Upper lobe of right lung (tissue), 1 donor: Measurements from ENCODE around the gene HES3. TPM values are rescaled to one million over a fixed set of nuclear protein-coding genes. Genes with fewer than 3 reads are reported as not detected.

Experiments
- ATAC-seq: fragments of 200-7000 bp; cut with Tn5 transposase; one replicate; pipeline ENCODE4 v1.9.1; 2020; ENCODE audit warnings: mild to moderate bottlenecking, moderate library complexity
- DNase-seq: peaks from one replicate; pipeline ENCODE4 v3.0.0-alpha.2; 2020
- H3K27ac ChIP-seq: fragments of 200-600 bp; one replicate; pipeline ENCODE4 v1.8.0; 2022
- H3K27me3 ChIP-seq: fragments of 200-600 bp; one replicate; pipeline ENCODE4 v1.8.0; 2022; ENCODE audit warnings: mild to moderate bottlenecking
- H3K36me3 ChIP-seq: fragments of 200-600 bp; one replicate; pipeline ENCODE4 v1.8.0; 2022
- H3K4me1 ChIP-seq: fragments of 200-600 bp; one replicate; pipeline ENCODE4 v1.8.0; 2022
- H3K4me3 ChIP-seq: fragments of 200-600 bp; one replicate; pipeline ENCODE4 v1.8.0; 2022; ENCODE audit warnings: mild to moderate bottlenecking
- H3K9me3 ChIP-seq: fragments of 200-600 bp; one replicate; pipeline ENCODE4 v1.8.0; 2022
- intact Hi-C: fragments of 100-400 bp; cut with DNase I; formaldehyde crosslinking; loops from one replicate; pipeline ENCODE4 v1.11.0; 2022
- total RNA-seq: library from RNA; stranded (reverse); fragmentation: NEBNext Ultra II Directional; extraction: Animal tissue kit (Norgen Biotek cat#: 25700); gene quantifications from one replicate; pipeline ENCODE4 v1.2.1, GENCODE V29; 2021
- TF ChIP-seq, protein P1 (sequence below): fragments of 200-600 bp; IDR thresholded peaks from one replicate; pipeline ENCODE4 v1.8.0; 2022; ENCODE audit warnings: antibody characterized with exemption
- donor health status: DM: no; HTN: yes; CAD: no; lungs with severe emphysema.

HES3 gene
- total RNA-seq, 1 donor from 2014 or later: not detected

GRCh38 chr1:6273380-6273891, 29.5 kb downstream of the HES3 start:
- DNase-seq: no peak
- no peak overlapping the region for H3K27ac ChIP-seq

DNA sequence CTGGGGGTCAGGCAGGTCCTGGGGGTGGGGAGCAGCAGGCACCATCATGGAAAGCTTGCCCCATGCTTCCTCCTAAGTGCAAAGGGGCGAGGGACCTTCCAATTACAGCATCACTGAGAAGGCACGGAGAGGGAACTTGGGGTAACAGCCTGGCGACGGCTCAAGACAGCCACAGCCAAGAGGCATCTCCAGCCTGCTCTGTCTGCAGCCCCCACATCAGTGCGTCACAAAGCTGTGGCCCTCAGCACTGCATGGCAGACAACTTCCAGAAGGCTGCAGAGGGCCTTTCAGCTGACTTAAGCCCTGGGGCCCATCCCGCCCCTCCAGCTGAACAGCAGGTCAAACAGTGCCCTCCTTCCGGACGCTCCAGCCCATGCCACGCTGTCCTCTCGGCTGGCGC, 30.1 kb downstream of the HES3 start:
- intact Hi-C loops: no loop called here
- ATAC-seq: no peak
- Histone ChIP-seq H3K27me3 (no peaks in the 10 kb centered on the region), H3K4me3 (no peak overlapping the region), H3K27ac (no peak overlapping the region), H3K4me1 (no peaks in the 10 kb centered on the region), H3K9me3 (no peaks in the 10 kb centered on the region), H3K36me3 (no peaks in the 10 kb centered on the region)
- TF ChIP-seq, protein P1, sequence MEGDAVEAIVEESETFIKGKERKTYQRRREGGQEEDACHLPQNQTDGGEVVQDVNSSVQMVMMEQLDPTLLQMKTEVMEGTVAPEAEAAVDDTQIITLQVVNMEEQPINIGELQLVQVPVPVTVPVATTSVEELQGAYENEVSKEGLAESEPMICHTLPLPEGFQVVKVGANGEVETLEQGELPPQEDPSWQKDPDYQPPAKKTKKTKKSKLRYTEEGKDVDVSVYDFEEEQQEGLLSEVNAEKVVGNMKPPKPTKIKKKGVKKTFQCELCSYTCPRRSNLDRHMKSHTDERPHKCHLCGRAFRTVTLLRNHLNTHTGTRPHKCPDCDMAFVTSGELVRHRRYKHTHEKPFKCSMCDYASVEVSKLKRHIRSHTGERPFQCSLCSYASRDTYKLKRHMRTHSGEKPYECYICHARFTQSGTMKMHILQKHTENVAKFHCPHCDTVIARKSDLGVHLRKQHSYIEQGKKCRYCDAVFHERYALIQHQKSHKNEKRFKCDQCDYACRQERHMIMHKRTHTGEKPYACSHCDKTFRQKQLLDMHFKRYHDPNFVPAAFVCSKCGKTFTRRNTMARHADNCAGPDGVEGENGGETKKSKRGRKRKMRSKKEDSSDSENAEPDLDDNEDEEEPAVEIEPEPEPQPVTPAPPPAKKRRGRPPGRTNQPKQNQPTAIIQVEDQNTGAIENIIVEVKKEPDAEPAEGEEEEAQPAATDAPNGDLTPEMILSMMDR: no peak
- DNase-seq: no peak

More at GRCh38 chr1:6273380-6273891, 29.5 kb downstream of the HES3 start:
- intact Hi-C loops: no loop called here
- H3K9me3 ChIP-seq: no peaks in the 10 kb centered on the region
- no peak for ATAC-seq
- no peaks in the 10 kb centered on the region for H3K36me3 ChIP-seq
- no peaks in the 10 kb centered on the region for H3K4me1 ChIP-seq
- no peak overlapping the region for H3K4me3 ChIP-seq
- H3K27me3 ChIP-seq: no peaks in the 10 kb centered on the region
- TF ChIP-seq, protein P1: no peak

DNA sequence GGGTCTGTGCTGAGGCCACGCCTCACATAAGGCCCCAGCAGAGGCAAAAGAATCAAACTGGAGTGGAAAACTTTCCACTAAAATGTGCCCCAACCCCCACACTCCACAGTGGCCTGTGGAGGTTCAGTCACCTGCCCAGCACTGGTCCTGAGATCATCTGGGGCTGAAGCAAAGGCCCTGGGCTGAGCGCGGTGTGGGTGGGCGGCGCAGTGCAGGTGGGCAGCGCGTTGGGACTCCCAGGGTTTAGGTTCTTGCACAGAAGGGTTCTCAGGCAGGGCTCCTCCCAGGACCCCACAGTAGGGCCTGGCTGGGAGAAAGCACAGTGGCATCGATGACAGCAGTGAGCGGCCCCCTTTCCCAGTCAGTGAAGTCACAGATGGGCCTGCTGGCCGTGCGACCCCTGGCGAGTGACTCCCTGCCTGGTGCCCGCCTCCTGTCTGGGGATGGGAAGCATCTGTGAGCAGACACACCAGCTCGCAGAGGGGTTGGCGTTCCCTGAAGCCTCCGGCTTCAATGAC, 30.7 kb downstream of the HES3 start:
- H3K9me3 ChIP-seq: no peaks in the 10 kb centered on the region
- ATAC-seq: no peak
- H3K4me1 ChIP-seq: no peaks in the 10 kb centered on the region
- no peaks in the 10 kb centered on the region for H3K36me3 ChIP-seq
- no peaks in the 10 kb centered on the region for H3K27me3 ChIP-seq
- no peak overlapping the region for H3K27ac ChIP-seq
- H3K4me3 ChIP-seq: no peak overlapping the region
- intact Hi-C loops: no loop called here
- DNase-seq: no peak
- TF ChIP-seq, protein P1: no peak

DNA sequence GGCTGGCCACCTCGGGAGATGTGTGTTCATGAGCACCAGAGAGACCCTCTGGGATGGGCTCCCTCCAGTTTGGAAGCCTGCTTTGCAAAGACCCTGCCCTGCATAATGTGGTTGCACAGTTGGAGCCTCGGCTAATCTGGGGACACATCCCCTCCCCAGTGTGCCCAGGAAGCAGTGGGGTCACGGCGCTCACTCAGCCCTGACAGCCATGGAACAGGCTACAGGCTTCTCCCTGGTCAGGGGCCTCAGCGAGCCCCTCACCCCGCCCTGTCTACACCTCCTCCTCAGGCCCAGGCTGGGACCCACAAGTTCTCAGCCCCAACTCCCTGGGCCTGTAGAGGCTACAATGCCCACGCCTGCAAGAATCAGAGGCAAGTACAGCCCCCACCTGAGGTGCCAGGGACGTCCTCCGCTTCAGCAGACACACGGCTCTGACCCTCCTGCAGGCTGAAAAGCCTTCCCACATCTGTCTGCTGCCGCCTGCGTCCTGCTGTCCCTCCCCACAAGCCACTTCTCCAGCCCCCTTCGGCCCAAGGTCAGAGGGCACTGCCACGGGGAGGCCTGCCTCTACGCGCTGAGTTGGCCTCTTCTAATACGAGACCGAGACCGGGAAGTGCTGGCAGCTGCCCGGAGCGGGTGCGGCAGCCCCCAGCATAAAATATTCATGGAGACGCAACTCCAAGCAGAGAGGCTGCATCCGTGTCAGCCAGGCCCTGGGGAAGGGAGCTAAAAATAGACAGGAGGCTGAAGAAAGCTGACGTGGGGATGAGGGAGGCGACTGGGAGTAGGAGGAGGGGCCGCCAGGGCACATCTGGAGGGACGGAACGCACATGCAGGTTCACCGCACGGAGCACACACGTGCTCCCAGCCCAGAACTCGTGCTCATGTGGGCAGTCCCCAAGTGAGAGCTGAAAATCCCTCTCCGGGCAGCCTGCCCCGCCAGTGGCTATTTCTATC, 32.1 kb downstream of the HES3 start:
- H3K4me1 ChIP-seq: no peaks in the 10 kb centered on the region
- no peaks in the 10 kb centered on the region for H3K36me3 ChIP-seq
- ATAC-seq (no peak), DNase-seq (no peak)
- TF ChIP-seq, protein P1: no peak
- intact Hi-C loops: no loop called here
- peak overlapping the region; percentile 42 for H3K27ac ChIP-seq
- no peaks in the 10 kb centered on the region for H3K9me3 ChIP-seq
- H3K27me3 ChIP-seq: no peaks in the 10 kb centered on the region
- H3K4me3 ChIP-seq: peak overlapping the region; percentile 3

DNA sequence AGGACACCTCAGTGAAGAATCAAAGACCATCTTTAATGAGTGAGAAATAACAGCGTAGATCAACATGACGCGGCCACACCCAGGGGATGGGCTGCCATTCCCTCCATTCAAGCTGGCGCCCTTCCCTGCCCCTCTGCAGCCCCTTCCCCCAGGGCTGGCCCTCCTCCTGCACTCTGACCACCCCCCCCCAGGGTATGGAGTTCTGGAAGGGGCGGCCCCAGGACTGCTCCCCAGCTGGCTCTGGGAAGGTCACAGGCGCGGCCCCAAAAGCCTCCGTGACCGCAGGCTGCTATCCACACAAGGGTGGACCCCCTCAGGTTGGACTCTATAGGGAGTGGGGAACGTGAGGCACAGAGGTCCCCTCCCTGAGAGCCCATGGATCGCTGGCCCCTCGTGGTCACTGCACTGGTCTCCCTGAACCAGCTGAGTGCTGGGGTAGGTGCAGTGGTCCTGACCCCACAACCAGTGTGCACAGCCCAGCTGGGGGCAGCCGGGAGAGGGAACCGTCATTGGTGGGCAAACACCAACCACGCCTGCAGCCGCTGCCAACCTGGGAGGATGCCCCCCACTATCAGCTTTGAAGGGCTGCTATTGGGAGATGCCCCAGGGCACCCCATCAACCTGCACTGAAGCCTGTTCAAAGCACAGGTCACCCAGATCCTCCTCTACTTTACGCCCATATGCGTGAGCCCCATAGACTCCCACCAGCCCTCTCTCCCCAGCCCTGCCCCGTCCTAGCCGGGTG, 33.0 kb downstream of the HES3 start:
- Histone ChIP-seq H3K4me3 (no peak overlapping the region), H3K27me3 (no peaks in the 10 kb centered on the region), H3K4me1 (no peaks in the 10 kb centered on the region), H3K36me3 (no peaks in the 10 kb centered on the region), H3K27ac (no peak overlapping the region), H3K9me3 (no peaks in the 10 kb centered on the region)
- no peak for DNase-seq
- intact Hi-C loops: no loop called here
- no peak for ATAC-seq
- TF ChIP-seq, protein P1: no peak
